Colonic mucosa (tissue), 4 donors: ENCODE data around the gene TCF7L2. TPM values are rescaled to one million over a fixed set of nuclear protein-coding genes. Genes with fewer than 3 reads are reported as not detected.
A peak's percentile ranks its signal among the peaks of the same experiment; 100 is the strongest.

Experiments used
- DNase-seq: peaks from one replicate; pipeline ENCODE4 v3.0.0-alpha.2; 2020
- H3K27ac ChIP-seq: fragments of 200-600 bp; one replicate; pipeline ENCODE4 v1.8.0; 2021
- H3K27me3 ChIP-seq: fragments of 200-600 bp; one replicate; pipeline ENCODE4 v1.8.0; 2021
- H3K36me3 ChIP-seq: fragments of 200-600 bp; one replicate; pipeline ENCODE4 v1.8.0; 2021
- H3K4me1 ChIP-seq: fragments of 200-600 bp; one replicate; pipeline ENCODE4 v1.8.0; 2021; ENCODE audit warnings: mild to moderate bottlenecking
- H3K4me3 ChIP-seq: fragments of 200-600 bp; one replicate; pipeline ENCODE4 v1.8.0; 2021
- H3K9ac ChIP-seq, 2 donors: one replicate each; pipeline ENCODE4 v1.7.0; 2013; ENCODE audit warnings: control low read depth in 2 of 2, low read depth in 2 of 2, low read length in 2 of 2
- H3K9me3 ChIP-seq: fragments of 200-600 bp; one replicate; pipeline ENCODE4 v1.8.0; 2021
- CTCF ChIP-seq: fragments of 200-600 bp; IDR thresholded peaks from one replicate; pipeline ENCODE4 v1.8.0; 2022; ENCODE audit warnings: antibody characterized with exemption, mild to moderate bottlenecking
- intact Hi-C: fragments of 100-400 bp; cut with DNase I; formaldehyde crosslinking; loops from one replicate; pipeline ENCODE4 v1.14.1; 2022
- total RNA-seq, 2 donors: library from RNA; stranded (reverse); fragmentation: NEBNext Ultra II Directional in 1 of 2; extraction: Animal tissue kit (Norgen Biotek cat#: 25700) in 1 of 2; gene quantifications; one replicate each; pipeline ENCODE4 v1.2.1, GENCODE V29; 2021
- donor health status: healthy.
- donor health status: DM: no; HTN: no; CAD: no.
- donor health status: DM: no; HTN: no; CAD: no.

The TCF7L2 gene
- total RNA-seq, 2 donors from 2014 or later = 65.1 to 98.9 TPM

- Histone ChIP-seq H3K9ac (no peak overlapping the region), H3K27ac (peak overlapping the region; percentile 85), H3K4me3 (no peak overlapping the region), H3K9me3 (no peaks in the 10 kb centered on the region), H3K4me1 (peaks cover 17% of the 10 kb centered on the region), H3K36me3 (no peaks in the 10 kb centered on the region), H3K27me3 (no peaks in the 10 kb centered on the region)
- DNase-seq = no peak
- intact Hi-C loops = no loop called here
- no peak for TF ChIP-seq CTCF
Observed at GRCh38 chr10:113085776-113086175, 135.7 kb downstream of the TCF7L2 start.

GRCh38 chr10:113086282-113086681, 136.2 kb downstream of the TCF7L2 start:
- H3K9ac ChIP-seq = peak overlapping the region in 1 of 2 donors; percentile 24
- H3K27ac ChIP-seq = peak overlapping the region; percentile 85
- no peak for TF ChIP-seq CTCF
- H3K4me3 ChIP-seq = no peak overlapping the region
- no peaks in the 10 kb centered on the region for H3K9me3 ChIP-seq
- H3K36me3 ChIP-seq = no peaks in the 10 kb centered on the region
- H3K4me1 ChIP-seq = peaks cover 17% of the 10 kb centered on the region
- peak; percentile 37 for DNase-seq
- intact Hi-C loops = no loop called here
- H3K27me3 ChIP-seq = no peaks in the 10 kb centered on the region

GRCh38 chr10:113087165-113088029, 137.3 kb downstream of the TCF7L2 start:
- H3K27me3 ChIP-seq = no peaks in the 10 kb centered on the region
- no peaks in the 10 kb centered on the region for H3K9me3 ChIP-seq
- no peak overlapping the region for H3K4me3 ChIP-seq
- no peaks in the 10 kb centered on the region for H3K36me3 ChIP-seq
- H3K27ac ChIP-seq = peak overlapping the region; percentile 85
- peaks cover 20% of the 10 kb centered on the region for H3K4me1 ChIP-seq
- TF ChIP-seq CTCF = no peak
- H3K9ac ChIP-seq = peak overlapping the region in 1 of 2 donors; percentile 35
- intact Hi-C loops = no loop called here
- peak; percentile 86 for DNase-seq

GRCh38 chr10:113088194-113088593, 138.1 kb downstream of the TCF7L2 start:
- intact Hi-C loops = no loop called here
- H3K4me3 ChIP-seq = no peak overlapping the region
- H3K4me1 ChIP-seq = peaks cover 26% of the 10 kb centered on the region
- peak overlapping the region; percentile 85 for H3K27ac ChIP-seq
- TF ChIP-seq CTCF = no peak
- DNase-seq = no peak
- H3K36me3 ChIP-seq = no peaks in the 10 kb centered on the region
- H3K9me3 ChIP-seq = no peaks in the 10 kb centered on the region
- H3K27me3 ChIP-seq = no peaks in the 10 kb centered on the region
- H3K9ac ChIP-seq = peak overlapping the region in 1 of 2 donors; percentile 16

GRCh38 chr10:113089551-113089950, 139.5 kb downstream of the TCF7L2 start:
- H3K27me3 ChIP-seq = no peaks in the 10 kb centered on the region
- no peak for TF ChIP-seq CTCF
- peak; percentile 62 for DNase-seq
- H3K9me3 ChIP-seq = no peaks in the 10 kb centered on the region
- H3K36me3 ChIP-seq = no peaks in the 10 kb centered on the region
- H3K9ac ChIP-seq = peak overlapping the region in 1 of 2 donors; percentile 24
- H3K4me3 ChIP-seq = no peak overlapping the region
- intact Hi-C loops = no loop called here
- H3K4me1 ChIP-seq = peaks cover 28% of the 10 kb centered on the region
- H3K27ac ChIP-seq = peak overlapping the region; percentile 85
